GM12878 (cell line): ENCODE measurements around the gene TSPAN15. TPM values are rescaled to one million over a fixed set of nuclear protein-coding genes. Genes with fewer than 3 reads are reported as not detected.

ENCODE experiments used
- ATAC-seq: fragments of 200-7000 bp; cut with Tn5 transposase; 3 replicates; pipeline ENCODE4 v1.9.1; 2020; ENCODE audit warnings: mild to moderate bottlenecking, moderate library complexity
- BruUV-seq: library from RNA; stranded (reverse); fragments of 400-500 nt; replicated peaks from 2 replicates; lab custom pipeline; 2021; lab: Mats Ljungman, UMichigan
- CTCF ChIA-PET: fragments of 300-600 bp; sonication (Branson Sonifier 250); formaldehyde crosslinking; extraction: SDS; loops from one replicate; lab custom pipeline; 2021; ENCODE audit warnings: inconsistent platforms; lab: Yijun Ruan, JAX
- POLR2A ChIA-PET: fragments of 350-600 bp; formaldehyde crosslinking; extraction: SDS; loops from one replicate; lab custom pipeline; 2021; ENCODE audit warnings: inconsistent platforms; lab: Charles Lee
- RAD21 ChIA-PET: fragments of 300-600 bp; sonication (Branson Sonifier 250); formaldehyde crosslinking; loops from one replicate; lab custom pipeline; 2023; ENCODE audit warnings: antibody characterized with exemption; ENCODE audit not compliant: unreplicated experiment; lab: Charles Lee
- SMC1A ChIA-PET: fragments of 300-600 bp; sonication (Branson Sonifier 250); formaldehyde crosslinking; loops from one replicate; lab custom pipeline; 2023; ENCODE audit not compliant: unreplicated experiment, uncharacterized antibody; lab: Charles Lee
- DNase-seq: peaks from one replicate; pipeline ENCODE4 v3.0.0-alpha.2; 2011; ENCODE audit warnings: low read depth, low spot score
- FAIRE-seq: peaks from 3 replicates; lab custom pipeline; 2011; peaks lifted over from hg19 to GRCh38; lab: Jason Lieb, UNC
- H2AFZ ChIP-seq: 2 replicates; pipeline ENCODE4 v1.6.0; 2011; ENCODE audit warnings: low read depth, low read length, control low read depth; ENCODE audit not compliant: control insufficient read depth
- H3K27ac ChIP-seq: 2 replicates; pipeline ENCODE4 v1.5.1; 2011; ENCODE audit warnings: control low read depth; ENCODE audit not compliant: control insufficient read depth, insufficient read depth
- H3K27me3 ChIP-seq, 2 experiments: replicated peaks in 1 of 2; 2 replicates each; pipeline versions ENCODE4 v1.6.0 to v1.6.1; 2011; ENCODE audit warnings: low read length in 1 of 2; ENCODE audit not compliant: control insufficient read depth in 2 of 2, insufficient read depth in 2 of 2
- H3K36me3 ChIP-seq, 2 experiments: 2 replicates each; pipeline ENCODE4 v1.5.1; 2011; ENCODE audit warnings: low read length in 1 of 2; ENCODE audit not compliant: control insufficient read depth in 2 of 2, insufficient read depth in 2 of 2
- H3K4me1 ChIP-seq: 2 replicates; pipeline ENCODE4 v1.6.1; 2011; ENCODE audit warnings: mild to moderate bottlenecking, low read length, moderate library complexity, mixed read lengths; ENCODE audit not compliant: control insufficient read depth, insufficient read depth
- H3K4me2 ChIP-seq: 2 replicates; pipeline ENCODE4 v1.6.0; 2011; ENCODE audit warnings: control low read depth; ENCODE audit not compliant: control insufficient read depth, insufficient read depth
- H3K4me3 ChIP-seq: fragments of 200-600 bp; sonication (generic); 2 replicates; pipeline ENCODE4 v1.5.1; 2016
- H3K79me2 ChIP-seq: 2 replicates; pipeline ENCODE4 v1.6.0; 2011; ENCODE audit warnings: low read length; ENCODE audit not compliant: control insufficient read depth, insufficient read depth
- H3K9ac ChIP-seq: 2 replicates; pipeline ENCODE4 v1.8.0; 2011; ENCODE audit warnings: low read length, control low read depth, mixed read lengths; ENCODE audit not compliant: control insufficient read depth, insufficient read depth
- H3K9me3 ChIP-seq: replicated peaks from 3 replicates; pipeline ENCODE4 v1.5.1; 2011; ENCODE audit warnings: mild to moderate bottlenecking, low read length; ENCODE audit not compliant: control insufficient read depth, insufficient read depth
- H4K20me1 ChIP-seq: 2 replicates; pipeline ENCODE4 v1.6.0; 2011; ENCODE audit not compliant: control insufficient read depth, insufficient read depth
- ATF7 ChIP-seq: fragments of 450-650 bp; IDR thresholded peaks from 2 replicates; pipeline ENCODE4 v1.6.1; 2016; ENCODE audit warnings: low read depth, mild to moderate bottlenecking
- JUNB ChIP-seq: IDR thresholded peaks from 2 replicates; pipeline ENCODE4 v1.6.1; 2016; ENCODE audit warnings: antibody characterized with exemption, mild to moderate bottlenecking
- POLR2A ChIP-seq: IDR thresholded peaks from 2 replicates; pipeline ENCODE4 v1.6.1; 2011; ENCODE audit warnings: low read depth, mild to moderate bottlenecking, low read length
- POLR2AphosphoS5 ChIP-seq: IDR thresholded peaks from 2 replicates; pipeline ENCODE4 v1.6.1; 2011; ENCODE audit warnings: mild to moderate bottlenecking, low read length, inconsistent platforms
- RFX5 ChIP-seq: IDR thresholded peaks from 2 replicates; pipeline ENCODE4 v1.6.1; 2011; ENCODE audit warnings: low read depth, low read length, improper control_type of control experiment
- SMC3 ChIP-seq: IDR thresholded peaks from 2 replicates; pipeline ENCODE4 v1.6.1; 2011; ENCODE audit warnings: low read length, improper control_type of control experiment, borderline replicate concordance
- TARDBP ChIP-seq: IDR thresholded peaks from 2 replicates; pipeline ENCODE4 v1.6.1; 2016; ENCODE audit warnings: borderline replicate concordance
- WRNIP1 ChIP-seq: IDR thresholded peaks from 2 replicates; pipeline ENCODE4 v1.6.1; 2011; ENCODE audit warnings: low read depth, low read length, improper control_type of control experiment, borderline replicate concordance
- WGBS: methylation state at CpG from one replicate; pipeline ENCODE4 v1.1.6; 2016; ENCODE audit warnings: low lambda C conversion rate; ENCODE audit not compliant: insufficient replicate concordance, insufficient coverage; ENCODE audit errors: missing lambda C conversion rate; 5-methylcytosine and 5-hydroxymethylcytosine counted together
- in situ Hi-C: fragments of 300-500 bp; cut with MboI; formaldehyde crosslinking; loops from 9 replicates; pipeline ENCODE4 v1.14.3; 2018; ENCODE audit warnings: mixed read lengths
- intact Hi-C: fragments of 100-400 bp; cut with micrococcal nuclease; formaldehyde crosslinking; loops from one replicate; pipeline ENCODE4 v1.14.2; 2022; ENCODE audit not compliant: unreplicated experiment
- polyA plus RNA-seq, 11 experiments: library from polyadenylated mRNA; depleted of rRNA in 4 of 11; unstranded in 6 of 11; stranded (reverse) in 5 of 11; fragments of >200 nt; fragmentation: Nextera tagmentation in 4 of 11; fragmentation: Illumina TruSeq in 1 of 11; extraction: Ambion mirVana in 4 of 11; extraction: Trizol in 1 of 11; gene quantifications; 1 replicate in 1 of 11; 2 replicates in 10 of 11; pipeline versions ENCODE4 v1.2.1 to v1.2.3, GENCODE V29; 2011 to 2016; ENCODE audit warnings: inconsistent platforms in 2 of 11, missing spikeins in 2 of 11, low read depth in 1 of 11
- total RNA-seq, 4 experiments: library from RNA; depleted of rRNA in 3 of 4; stranded (reverse); fragments of >200 nt in 3 of 4; fragmentation: Illumina TruSeq in 1 of 4; extraction: Trizol in 1 of 4; gene quantifications; 2 replicates each; pipeline versions ENCODE4 v1.2.1 to v1.2.3, GENCODE V29; 2013 to 2021
- TF ChIP-seq, protein P1 (sequence below): fragments of 150-350 bp; IDR thresholded peaks from 2 replicates; pipeline ENCODE4 v1.6.1; 2016; ENCODE audit warnings: low read depth, low read length
- TF ChIP-seq, protein P2 (sequence below): IDR thresholded peaks from 2 replicates; pipeline ENCODE4 v1.6.1; 2012; ENCODE audit warnings: low read depth, low read length, improper control_type of control experiment
- TF ChIP-seq, protein P3 (sequence below): fragments of 450-650 bp; formaldehyde crosslinking; IDR thresholded peaks from 2 replicates; pipeline ENCODE4 v1.4.0; 2022; ENCODE audit warnings: mild to moderate bottlenecking, moderate library complexity

Gene TSPAN15
- total and polyA plus RNA-seq, 10 of the 15 experiments (the other 5 are each of a cell fraction or from before 2014, with no cell fraction given), result 1.3 to 8.5 (median 2.4) TPM; not detected in 2

GRCh38 chr10:69504576-69505250 lies 53.4 kb downstream of the TSPAN15 start (continued):
- TF ChIP-seq, protein P1, sequence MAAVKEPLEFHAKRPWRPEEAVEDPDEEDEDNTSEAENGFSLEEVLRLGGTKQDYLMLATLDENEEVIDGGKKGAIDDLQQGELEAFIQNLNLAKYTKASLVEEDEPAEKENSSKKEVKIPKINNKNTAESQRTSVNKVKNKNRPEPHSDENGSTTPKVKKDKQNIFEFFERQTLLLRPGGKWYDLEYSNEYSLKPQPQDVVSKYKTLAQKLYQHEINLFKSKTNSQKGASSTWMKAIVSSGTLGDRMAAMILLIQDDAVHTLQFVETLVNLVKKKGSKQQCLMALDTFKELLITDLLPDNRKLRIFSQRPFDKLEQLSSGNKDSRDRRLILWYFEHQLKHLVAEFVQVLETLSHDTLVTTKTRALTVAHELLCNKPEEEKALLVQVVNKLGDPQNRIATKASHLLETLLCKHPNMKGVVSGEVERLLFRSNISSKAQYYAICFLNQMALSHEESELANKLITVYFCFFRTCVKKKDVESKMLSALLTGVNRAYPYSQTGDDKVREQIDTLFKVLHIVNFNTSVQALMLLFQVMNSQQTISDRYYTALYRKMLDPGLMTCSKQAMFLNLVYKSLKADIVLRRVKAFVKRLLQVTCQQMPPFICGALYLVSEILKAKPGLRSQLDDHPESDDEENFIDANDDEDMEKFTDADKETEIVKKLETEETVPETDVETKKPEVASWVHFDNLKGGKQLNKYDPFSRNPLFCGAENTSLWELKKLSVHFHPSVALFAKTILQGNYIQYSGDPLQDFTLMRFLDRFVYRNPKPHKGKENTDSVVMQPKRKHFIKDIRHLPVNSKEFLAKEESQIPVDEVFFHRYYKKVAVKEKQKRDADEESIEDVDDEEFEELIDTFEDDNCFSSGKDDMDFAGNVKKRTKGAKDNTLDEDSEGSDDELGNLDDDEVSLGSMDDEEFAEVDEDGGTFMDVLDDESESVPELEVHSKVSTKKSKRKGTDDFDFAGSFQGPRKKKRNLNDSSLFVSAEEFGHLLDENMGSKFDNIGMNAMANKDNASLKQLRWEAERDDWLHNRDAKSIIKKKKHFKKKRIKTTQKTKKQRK, result no peak
- TF ChIP-seq, protein P2, sequence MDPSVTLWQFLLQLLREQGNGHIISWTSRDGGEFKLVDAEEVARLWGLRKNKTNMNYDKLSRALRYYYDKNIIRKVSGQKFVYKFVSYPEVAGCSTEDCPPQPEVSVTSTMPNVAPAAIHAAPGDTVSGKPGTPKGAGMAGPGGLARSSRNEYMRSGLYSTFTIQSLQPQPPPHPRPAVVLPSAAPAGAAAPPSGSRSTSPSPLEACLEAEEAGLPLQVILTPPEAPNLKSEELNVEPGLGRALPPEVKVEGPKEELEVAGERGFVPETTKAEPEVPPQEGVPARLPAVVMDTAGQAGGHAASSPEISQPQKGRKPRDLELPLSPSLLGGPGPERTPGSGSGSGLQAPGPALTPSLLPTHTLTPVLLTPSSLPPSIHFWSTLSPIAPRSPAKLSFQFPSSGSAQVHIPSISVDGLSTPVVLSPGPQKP, result no peak

DNA sequence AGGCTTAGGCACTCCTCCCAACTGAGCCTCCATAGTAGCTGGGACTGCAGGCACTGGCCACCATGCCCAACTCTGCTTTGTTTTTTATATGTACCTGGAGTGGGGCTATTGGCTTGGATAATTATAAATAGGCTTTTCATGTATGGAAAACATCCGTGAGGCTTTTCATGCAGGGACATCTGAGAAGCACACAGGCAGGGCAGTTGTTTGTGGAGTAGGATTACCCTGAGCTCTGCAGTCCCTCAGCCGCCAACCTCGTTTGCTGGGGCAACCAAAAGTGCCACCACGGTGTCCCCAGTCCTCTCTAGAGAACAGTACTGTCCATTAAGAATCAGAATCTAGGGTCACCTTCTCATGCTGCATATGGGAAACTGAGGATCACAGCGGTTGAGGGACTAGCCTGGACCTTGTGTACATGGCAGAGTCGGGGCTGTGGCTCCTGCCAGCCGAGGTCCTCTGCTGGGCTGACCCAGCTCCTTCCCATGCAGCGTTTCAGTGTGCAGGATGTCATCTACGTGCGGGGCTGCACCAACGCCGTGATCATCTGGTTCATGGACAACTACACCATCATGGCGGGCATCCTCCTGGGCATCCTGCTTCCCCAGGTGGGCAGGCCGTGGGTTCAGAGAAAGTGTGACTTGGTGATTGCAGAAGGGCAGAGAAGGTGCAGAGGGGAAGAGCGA lies 54.5 kb downstream of the TSPAN15 start:
- Histone ChIP-seq H2AFZ (no peak overlapping the region), H3K9ac (no peak overlapping the region), H3K27me3 (no peaks in the 10 kb centered on the region), H3K9me3 (no peaks in the 10 kb centered on the region), H4K20me1 (no peaks in the 10 kb centered on the region), H3K4me1 (no peaks in the 10 kb centered on the region), H3K4me3 (no peak overlapping the region), H3K4me2 (no peak overlapping the region), H3K27ac (no peak overlapping the region), H3K79me2 (no peaks in the 10 kb centered on the region), H3K36me3 (no peaks in the 10 kb centered on the region)
- ChIA-PET POLR2A (no interaction called here), CTCF (interaction anchor here (1.9 to 2.8 kb wide), 3 partner anchors 10 to 113 kb away, joined by 8 to 32 read pairs (median 15); no protein-coding TSS in a partner anchor), RAD21 (interaction anchor here (0.7 to 1.2 kb wide), 3 partner anchors 9 to 102 kb away, joined by 3 to 5 read pairs (median 4); no protein-coding TSS in a partner anchor), SMC1A (interaction anchor here (0.6 to 3.5 kb wide), 3 partner anchors 82 to 98 kb away, joined by 4 to 19 read pairs (median 17); no protein-coding TSS in a partner anchor)
- intact Hi-C loops, result no loop called here
- 36% methylated on average over 15 of the region's 15 CpGs for WGBS
- ATAC-seq, result no peak
- no peak for FAIRE-seq
- no peak for DNase-seq
- in situ Hi-C loops, result loop anchor here (5.0 kb wide), 2 partner anchors 93 to 273 kb away; no protein-coding TSS in a partner anchor
- BruUV-seq, result no TSS peak
- TF ChIP-seq TARDBP (no peak), POLR2AphosphoS5 (no peak), SMC3 (no peak), JUNB (no peak), WRNIP1 (no peak), RFX5 (no peak), ATF7 (no peak), POLR2A (no peak)
- TF ChIP-seq, protein P3, sequence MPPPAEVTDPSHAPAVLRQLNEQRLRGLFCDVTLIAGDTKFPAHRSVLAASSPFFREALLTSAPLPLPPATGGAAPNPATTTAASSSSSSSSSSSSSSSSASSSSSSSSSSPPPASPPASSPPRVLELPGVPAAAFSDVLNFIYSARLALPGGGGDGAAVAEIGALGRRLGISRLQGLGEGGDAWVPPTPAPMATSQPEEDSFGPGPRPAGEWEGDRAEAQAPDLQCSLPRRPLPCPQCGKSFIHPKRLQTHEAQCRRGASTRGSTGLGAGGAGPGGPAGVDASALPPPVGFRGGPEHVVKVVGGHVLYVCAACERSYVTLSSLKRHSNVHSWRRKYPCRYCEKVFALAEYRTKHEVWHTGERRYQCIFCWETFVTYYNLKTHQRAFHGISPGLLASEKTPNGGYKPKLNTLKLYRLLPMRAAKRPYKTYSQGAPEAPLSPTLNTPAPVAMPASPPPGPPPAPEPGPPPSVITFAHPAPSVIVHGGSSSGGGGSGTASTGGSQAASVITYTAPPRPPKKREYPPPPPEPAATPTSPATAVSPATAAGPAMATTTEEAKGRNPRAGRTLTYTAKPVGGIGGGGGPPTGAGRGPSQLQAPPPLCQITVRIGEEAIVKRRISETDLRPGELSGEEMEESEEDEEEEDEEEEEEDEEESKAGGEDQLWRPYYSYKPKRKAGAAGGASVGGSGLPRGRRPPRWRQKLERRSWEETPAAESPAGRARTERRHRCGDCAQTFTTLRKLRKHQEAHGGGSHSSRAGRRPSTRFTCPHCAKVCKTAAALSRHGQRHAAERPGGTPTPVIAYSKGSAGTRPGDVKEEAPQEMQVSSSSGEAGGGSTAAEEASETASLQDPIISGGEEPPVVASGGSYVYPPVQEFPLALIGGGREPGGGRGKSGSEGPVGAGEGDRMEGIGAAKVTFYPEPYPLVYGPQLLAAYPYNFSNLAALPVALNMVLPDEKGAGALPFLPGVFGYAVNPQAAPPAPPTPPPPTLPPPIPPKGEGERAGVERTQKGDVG, result no peak
